ENCODE results near the gene CDKAL1.
"Not testable (repeated sequence)": the region's sequence is repeated elsewhere in the genome, so short reads cannot be mapped to it uniquely, and the experiment has no call there.

Gene CDKAL1

DNA sequence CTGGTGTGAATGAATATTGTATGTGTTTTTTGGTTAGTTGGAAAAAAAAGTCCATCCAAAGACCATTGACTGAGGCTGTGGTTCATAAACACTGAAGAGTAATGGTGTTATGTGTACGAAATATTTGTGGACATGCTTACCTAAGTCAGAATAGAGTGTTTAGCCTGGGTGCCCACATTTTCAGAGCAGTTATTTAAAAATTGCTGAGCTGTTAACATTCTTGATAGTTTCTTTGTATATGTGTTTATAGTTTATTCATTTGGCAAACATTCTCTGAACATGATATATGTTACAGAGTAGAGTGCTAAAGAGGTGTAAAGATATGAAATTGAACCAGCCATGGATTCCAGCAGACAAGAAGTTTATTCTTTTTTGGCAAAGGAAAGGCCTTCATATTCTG lies 20.6 kb downstream of the CDKAL1 start:
- DNase-seq = no peak

DNA sequence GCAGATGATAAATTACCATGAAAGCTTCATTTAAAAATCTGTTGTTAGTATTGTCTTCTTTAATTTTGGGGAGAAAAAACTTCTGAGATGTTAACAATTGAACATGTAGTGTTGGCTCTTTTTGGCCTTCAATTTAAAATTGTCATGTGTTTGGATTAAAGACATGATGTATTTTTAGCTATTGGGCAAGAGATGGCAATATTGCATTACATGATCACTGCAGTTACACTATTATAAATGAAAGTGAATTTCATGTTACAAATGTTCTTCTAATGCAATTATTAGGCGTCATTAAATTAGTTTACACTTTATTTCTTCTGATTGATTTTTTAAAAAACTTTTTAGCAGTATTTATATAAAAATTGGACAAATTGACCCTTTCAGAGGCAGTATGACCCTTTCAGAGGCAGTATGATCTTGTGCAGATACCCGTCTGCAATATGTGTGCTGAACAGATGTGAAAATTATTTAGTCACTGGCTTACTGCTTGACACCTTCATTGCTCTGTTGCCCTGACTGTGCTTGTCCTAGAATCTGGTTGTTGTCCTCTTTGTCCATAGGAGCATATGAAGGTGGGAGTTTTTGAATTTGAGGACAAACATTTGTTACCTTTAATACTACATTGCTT lies 25.8 kb downstream of the CDKAL1 start:
- DNase-seq = no peak

DNA sequence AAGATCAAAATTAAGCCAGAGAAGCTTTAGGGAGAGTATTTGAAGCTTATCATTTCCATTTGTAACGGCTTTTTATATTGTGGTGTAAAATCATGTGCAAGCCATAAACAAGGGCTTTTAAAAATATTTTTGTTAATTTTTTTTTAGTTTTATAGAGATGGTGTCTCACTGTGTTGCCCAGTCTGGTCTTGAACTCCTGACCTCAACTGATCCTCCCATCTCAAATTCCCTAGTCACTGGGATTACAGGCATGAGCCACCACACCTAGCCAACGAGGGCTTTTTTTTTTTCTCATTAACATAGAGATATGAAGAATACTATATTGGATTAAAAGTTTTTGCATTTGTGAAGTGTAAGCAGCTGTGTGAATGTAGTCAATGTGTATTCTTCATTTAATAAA lies 29.1 kb downstream of the CDKAL1 start:
- DNase-seq = no peak

DNA sequence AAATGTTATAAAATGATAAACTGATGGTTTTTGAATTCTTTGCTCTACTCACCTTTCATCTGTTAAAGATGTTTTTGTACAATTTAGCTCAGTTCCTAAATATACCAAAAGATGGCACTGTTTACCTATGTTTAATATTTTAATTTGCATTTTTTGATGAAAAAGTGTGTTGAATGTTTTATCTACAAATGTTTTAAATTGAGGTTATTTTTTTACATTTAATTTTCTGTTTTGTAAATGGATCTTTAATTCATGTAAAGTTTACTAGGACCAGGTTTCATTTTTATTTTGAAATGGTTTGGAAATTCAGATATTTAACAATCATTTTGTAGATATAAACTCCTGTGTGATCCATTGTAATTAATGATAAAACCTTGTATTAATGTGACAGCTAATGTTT lies 30.0 kb downstream of the CDKAL1 start:
- no peak for DNase-seq

DNA sequence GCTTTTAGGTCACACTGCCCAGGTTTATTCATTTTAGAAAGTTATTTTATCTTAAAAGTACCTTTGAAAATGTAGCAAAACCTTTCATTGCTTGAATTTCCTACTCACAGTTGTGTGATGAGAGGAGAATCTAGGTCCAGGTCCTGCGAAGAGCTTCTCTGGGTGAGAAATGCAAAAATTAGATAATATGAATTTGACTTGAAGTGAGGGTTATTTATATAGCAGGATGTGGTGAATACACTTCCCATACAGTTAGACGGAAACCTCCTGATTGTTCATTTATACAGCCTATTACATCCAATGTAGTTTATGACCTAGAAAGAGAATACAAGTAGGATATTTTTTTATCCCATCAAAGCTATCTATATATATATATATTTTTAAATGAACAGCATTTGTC lies 30.5 kb downstream of the CDKAL1 start:
- DNase-seq = no peak

DNA sequence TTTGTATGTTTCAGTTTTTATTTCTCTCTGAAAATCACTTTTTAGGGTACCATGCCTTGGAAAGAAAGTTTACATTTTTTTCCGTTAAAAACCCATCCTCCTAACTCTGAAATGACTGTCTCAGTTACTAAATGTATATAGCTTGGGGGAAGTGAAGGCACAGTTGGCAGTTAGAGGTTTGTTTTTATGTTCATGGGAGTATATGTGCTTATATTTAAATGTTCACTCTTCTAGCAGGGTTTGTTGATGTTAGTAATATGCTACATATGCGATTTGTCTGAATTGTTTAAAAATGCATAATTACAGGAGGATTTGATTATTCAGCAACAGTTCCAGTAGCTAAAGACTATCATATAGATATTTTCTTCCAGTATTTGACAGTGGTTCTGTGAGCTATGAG lies 31.1 kb downstream of the CDKAL1 start:
- DNase-seq = no peak

DNA sequence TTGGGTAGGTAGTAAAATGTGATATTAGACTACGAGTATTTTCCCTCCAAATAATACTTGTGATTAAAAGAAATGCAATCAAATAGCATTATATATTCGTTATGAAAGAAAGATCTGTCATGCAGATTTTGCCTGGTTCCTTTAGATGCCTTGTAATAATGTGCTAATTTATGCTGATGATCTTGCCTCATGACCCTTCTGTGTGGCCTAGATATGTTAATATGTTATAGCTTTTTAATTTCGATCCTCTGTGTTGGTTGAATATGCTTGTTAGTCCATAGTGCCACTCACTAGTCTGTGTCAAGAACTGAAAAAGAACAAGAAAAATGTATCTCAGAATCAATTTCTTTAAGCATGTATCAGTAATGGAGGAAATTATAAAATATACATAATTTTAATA lies 31.9 kb downstream of the CDKAL1 start:
- DNase-seq = no peak

DNA sequence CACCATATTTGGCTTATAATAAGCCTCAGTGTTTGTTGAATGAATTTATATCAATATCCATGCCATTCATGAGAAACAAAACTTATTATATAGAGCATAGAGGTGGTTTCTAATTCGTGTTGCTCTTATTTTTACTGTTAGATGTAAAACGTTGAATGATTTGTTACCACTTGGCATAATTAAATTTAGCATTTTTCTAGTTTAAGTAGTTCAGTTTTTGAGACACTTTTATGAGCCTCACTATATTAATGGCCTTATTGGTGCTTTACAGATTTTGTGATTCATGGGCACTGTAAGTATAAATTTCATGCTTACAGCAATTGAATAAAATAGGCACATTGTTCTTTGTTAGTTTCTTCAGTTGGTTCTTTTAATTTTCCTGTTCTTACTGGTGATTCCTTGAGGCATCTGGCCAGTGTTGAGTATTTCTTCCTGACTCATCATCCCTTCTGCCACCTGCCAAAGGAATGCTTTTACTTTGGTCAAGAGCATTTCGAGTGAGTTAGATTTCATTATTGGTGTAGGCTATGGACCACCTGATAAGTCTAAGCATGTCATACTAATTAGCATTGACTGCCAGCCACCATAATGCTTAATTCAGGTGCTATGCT lies 34.8 kb downstream of the CDKAL1 start:
- DNase-seq = no peak

DNA sequence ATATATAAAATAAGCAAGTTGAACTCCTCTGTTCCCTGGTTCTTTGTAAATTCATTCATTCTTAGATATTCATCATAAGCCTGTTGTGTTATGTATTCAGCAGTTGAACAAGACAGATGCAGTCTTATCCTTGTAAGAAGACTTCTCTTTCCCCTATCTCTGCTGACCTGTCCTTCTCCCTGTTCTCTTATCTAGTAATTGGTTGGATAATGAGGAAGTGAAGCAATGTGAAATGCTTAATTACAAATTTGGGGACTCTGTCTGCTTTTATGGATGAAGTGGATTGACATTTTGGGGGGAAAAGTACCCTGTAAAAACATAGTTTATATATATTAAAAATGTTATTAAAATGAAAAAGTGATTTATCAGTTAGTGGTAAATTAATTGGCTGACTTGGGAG lies 37.0 kb downstream of the CDKAL1 start:
- DNase-seq = no peak

DNA sequence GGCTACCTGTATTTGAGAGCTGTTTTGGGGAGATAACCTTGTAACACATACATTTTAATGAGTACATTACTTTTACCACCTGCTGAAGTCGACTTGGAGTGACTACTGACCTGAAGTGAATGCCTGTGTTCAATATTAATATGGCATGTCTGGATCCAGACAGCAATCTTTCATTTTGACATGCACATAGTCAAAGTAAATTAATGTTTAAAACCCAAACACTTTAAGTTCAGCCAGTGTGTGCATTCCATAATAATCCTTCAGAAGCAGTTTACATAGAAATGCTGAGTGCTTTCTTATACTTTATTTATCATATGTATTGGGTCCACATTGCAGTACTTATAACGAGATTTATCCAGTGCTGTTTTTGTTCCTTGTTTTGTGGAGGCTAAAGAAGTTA lies 38.0 kb downstream of the CDKAL1 start:
- no peak for DNase-seq

DNA sequence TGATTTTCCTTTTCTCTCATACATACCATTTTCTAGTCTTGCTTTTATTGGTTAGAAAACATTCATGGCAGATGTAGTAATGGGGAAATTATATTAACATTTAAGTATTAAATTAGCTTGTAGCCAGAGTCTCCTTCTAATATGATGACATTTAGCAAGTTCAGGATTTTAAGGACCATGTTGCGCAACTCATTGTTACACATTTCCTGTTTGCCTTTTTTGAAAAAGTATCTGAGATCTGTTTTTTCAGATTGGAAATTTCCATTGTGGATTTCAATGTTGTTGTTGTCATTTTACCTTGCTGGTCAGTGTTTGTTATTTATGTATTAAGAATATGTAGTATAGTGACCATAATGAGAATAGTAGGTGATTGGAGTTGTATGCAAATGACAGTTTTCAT lies 38.7 kb downstream of the CDKAL1 start:
- DNase-seq = peak in 1 of 2 donors; percentile 18

DNA sequence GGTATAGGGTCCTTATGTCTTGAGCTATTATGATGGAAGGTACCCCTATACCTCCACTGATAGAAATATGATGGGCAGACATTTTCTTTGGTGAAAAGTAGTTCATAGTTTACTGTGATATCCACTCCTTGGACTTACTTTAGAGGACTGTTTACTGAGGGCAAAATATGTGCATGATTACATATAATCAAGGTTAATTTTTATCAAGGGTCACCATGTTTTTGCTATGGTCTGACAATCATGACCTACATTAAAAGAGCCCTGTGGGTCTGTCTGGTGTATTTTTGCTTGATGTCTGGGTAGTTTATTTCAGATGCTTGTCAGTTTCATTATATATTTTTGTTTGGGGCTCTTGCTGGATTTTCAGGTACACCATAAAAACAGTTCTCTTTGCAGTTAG lies 40.1 kb downstream of the CDKAL1 start:
- no peak for DNase-seq

DNA sequence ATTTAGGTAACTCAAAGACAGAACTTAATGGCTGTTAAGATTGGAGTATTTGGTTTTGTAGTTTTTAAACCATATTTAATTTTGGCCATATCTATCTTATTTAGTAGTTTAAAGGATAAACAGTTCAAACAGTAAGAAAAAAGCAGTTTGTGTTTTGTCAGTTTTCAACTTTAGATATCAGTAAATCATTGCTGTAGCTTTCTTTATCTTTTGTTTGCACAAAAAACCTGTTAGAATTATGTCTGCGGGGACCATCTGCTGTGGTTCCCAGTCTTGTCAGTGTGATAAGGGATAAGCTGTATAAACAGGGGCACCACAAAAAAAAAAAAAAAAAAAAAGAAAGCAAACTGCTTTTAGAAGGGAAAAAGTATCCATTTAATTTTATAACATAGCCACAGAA lies 40.9 kb downstream of the CDKAL1 start:
- DNase-seq = peak in 1 of 2 donors; percentile 38

DNA sequence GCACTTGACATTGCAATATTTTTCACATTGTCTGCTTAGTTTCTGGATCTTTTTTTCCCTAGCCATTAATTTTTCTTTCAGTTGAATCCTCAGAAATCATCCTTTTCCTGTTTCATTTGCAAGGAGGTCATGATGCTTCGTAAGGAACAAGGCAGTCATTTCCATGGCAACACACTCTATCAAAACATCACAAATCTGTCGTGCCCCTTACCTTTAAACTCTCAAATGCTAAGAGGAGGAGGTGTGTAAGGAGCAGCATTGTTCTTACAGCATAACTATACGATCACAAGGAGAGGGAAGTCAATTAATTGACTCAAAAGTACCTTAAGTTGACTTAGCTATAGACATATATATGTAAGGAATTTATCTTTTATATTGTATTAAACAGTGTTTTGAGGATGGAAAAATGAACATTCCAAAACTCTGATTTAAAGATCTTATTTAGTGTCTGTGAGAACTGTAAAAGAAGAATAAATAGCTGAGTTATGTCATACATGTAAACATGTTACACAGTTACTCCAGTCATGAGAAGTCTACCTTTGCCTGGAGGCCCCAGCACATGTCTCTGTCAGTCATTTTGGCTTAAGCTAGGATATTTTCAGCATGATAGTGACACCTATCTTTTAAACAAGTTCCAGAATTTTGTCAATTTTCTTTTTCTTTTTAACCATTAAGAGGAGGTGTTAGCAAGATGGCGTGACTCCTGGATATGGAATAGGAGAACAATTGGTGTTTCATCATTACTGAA lies 41.6 kb downstream of the CDKAL1 start:
- no peak for DNase-seq

DNA sequence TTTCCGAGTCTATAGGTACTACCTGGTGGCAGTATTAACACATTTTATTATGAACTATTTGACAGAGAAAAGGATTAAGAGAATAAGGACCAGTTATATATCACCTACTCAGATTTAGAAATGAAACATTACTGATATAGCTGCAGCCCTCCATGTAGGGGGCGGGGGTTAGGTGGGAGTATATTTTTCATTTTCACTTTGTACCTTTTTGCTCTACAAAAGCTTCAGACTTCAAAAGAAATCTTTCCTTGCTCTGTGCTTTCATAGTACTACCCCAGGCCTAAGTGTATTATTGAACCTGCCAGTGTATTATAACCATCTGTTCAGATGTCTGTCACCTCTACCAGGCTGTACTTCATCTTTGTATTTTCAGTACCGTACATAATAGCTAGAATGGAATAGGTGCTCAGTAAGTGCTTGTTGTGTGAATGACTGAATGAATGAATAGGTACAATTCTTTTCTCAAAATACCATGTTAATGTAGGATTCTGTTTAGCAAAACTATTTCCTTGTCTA lies 43.0 kb downstream of the CDKAL1 start:
- no peak for DNase-seq

DNA sequence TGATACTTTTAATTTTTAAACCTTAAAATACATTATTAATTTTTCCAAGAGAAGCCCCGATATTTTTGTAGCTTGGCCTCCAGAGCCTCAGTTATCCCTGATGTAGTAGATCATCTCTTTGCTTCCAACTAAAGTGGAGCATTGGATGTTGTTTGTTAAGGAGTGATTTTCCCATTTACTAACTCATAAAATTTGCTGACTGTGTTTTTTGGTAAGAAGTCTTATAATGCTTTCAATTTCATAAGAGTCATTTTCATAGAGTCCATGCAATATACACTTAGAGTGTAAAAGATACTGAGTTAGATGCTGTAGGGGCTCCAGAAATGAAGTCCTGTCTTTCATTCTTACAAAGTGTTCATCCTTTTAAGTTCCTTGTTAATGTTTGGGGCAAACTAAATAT lies 46.8 kb downstream of the CDKAL1 start:
- no peak for DNase-seq

DNA sequence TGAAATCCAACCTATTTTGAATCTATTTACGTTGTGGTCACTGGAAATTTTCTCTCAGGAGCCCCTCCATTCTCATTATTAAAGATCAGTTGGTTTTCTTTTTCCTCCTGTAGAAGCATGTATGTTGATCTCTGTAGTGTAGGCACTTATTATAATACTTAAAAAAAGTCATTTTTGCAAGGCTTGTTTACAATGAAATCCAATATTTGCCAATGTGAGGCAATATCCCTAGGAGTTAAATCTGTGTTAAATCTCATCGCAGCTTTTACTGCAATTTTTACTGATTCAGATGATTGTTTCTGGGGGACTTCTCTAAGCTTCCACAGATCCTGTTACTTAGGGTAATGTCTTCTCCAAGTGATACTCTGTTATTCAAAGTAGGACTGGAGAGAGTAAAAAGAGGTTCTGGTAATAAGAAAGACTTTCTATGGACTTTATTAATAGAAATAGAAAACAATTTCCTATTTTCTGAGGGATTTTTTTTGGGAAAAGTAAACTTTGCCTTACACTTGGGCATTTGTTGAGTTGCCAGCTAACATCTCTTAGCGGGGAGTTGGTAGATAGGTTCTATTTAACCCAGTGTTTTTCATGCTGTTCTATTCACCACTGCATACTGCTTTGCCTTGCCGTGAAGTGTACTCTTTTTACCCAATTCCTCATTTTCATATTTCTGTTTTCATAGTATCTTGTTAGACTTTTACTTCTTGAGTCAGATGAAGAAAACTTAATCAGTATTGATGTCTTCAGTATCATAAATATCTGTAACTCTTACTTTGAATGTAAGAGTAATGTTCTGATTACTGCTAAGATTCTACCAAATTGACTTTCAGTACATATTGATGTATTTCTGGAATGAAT lies 48.6 kb downstream of the CDKAL1 start:
- DNase-seq = no peak

DNA sequence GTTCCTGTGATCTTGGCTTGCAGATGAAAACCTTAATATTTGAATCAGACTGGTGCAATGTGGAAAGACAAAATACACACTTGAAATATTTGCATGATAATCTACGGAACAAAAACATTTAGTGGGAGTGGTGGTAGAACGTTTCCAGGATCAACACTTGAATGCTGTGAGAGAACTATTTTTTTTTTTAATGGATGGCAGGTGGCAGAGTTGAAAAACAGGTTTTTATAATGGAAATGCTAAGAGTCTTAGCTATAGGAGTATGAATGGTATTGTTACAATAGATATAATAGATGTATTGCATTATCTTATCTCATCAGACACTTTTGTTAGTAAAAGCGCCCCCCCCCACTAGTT lies 49.2 kb downstream of the CDKAL1 start:
- DNase-seq = no peak

DNA sequence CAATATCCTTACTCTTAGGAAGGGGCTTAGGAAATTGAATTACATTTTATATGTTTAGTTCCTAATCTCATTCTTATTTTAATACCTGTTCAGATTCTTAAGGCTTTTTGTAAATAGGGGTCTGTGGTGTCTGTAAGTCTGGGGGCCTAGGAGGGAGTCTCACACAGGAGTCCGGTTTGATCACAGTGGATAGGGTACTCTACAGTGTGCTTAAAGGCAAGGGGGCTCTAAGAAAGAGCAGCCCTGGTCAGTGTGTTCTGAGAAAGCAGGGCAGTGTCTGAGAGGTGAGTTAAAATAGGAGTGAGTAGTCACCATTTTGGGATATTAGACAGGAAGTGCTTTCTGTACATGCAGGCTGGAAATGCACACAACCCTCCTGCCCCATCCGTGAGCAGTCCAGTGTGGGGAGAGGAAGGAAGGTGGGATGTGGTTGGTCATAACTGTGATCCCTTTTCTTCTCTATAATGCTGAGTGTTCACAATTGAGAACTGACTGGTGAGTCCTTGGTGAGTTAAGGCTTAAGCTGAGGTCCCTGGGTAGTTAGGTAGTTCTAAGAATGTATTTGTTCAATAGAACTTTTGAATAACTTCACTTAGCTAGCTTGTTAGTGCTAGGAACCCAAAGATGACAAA lies 50.0 kb downstream of the CDKAL1 start:
- no peak for DNase-seq

DNA sequence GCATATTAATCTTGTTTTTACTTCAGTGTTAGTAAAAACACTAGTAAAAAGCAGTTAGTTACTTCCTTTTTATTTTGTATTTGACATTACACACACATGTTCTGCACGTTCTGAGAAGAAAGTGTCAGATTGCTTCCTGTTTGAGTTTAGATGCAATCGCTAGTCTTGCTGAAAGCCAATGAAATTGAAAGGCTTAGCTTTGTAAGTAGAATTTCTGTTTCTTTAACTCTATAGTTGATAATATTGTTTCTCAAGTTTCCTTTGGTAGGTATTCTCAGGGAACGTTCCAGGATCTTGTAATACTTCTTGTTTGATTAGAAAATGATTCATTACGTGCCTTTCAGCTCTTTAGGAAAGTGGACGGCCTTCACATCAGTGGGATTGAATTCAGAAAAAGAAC lies 55.0 kb downstream of the CDKAL1 start:
- peak in 1 of 2 donors; percentile 41 for DNase-seq

DNA sequence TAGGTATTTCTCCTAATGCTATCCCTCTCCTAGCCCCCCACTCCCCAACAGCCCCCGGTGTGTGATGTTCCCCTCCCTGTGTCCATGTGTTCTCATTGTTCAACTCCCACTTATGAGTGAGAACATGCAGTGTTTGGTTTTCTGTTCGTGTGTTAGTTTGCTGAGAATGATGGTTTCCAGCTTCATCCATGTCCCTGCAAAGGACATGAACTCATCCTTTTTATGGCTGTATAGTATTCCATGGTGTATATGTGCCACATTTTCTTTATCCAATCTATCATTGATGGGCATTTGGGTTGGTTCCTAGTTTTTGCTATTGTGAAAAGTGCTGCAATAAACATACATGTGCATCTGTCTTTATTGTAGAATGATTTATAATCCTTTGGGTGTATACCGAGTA lies 56.2 kb downstream of the CDKAL1 start:
- DNase-seq = not testable (repeated sequence)

DNA sequence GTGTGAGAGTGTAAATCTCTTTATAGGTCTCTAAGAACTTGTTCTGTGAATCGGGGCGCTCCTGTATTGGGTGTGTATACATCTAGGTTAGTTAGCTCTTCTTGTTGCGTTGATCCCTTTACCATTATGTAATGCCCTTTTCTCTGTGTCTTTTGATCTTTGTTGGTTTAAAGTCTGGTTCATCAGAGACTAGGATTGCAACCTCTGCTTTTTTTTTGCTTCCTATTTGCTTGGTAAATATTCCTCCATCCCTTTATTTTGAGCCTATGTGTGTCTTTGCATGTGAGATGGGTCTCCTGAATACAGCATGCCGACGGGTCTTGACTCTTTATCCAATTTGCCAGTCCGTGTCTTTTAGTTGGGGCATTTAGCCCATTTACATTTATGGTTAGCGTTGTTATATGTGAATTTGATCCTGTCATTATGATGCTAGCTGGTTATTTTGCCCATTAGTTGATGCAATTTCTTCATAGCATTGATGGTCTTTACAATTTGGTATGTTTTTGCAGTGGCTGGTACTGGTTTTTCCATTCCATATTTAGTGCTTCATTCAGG lies 60.1 kb downstream of the CDKAL1 start:
- not testable (repeated sequence) for DNase-seq

Measured in bone marrow (tissue), 2 donors.